Stimulated activated CD8-positive, alpha-beta memory T cell treated with anti-CD3 and anti-CD28 coated beads, Interleukin-7, amount 100 ng/mL, for 1 hour (primary cell): ENCODE results near the gene ADCY6.

Experiments used
- DNase-seq, 2 donors: peaks; one replicate each; pipeline ENCODE4 v3.0.0-alpha.2; 2020; ENCODE audit warnings: low read depth in 2 of 2

The ADCY6 gene

DNA sequence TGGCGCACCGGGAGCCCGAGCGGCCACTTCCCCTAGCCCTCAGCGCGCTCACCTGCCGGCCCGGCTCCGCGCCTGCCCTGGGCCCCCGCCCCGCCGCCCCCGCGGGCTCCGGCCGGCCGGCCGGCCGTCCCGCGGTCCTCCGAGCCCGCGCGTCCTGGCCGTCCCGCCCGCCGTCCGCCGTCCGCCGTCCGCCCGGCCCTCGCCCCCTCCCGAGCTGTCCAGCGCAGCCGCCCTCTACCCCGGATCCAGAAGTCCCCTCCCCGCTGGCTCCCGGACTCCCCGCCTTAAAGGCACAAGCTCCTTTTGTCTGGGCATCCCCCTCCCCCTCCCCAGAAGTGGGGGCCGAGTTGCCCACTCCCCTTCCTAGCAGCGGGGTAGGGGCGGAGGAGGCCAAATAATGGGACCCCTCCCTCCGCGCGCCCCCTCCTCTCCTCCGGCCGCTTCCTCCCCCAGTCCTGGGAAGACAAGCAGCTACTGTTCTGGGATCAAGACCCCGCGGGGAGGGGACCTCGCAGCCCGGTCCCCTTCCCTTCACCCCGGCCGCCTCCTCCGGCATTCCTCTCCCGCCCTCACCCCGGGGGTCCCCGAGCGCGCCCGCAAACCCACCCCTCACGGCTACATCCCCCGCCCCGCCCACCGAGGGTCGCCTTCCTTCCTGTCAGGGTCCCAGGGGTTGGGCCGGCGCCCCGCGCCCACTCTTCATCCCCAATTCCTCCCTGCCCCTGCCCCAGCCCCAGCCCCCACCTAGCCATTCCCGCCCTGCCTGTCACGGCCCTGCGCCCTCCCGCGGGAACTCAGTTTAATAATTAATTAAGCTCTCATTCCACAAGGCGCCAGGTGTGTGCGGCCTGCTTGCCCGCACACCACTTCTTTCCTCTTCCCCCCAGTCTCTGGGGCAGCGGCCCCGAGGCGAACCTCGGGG is at the start of gene ADCY6:
Gene ADCY6 (minus strand): TSS at position 236 of the 922 bp plus-strand sequence. CDS start 5,655 bp downstream, outside the sequence.
- DNase-seq = no peak

- no peak for DNase-seq
These were observed 49.2 kb upstream of the ADCY6 start for GRCh38 chr12:48838048-48838447.

DNA sequence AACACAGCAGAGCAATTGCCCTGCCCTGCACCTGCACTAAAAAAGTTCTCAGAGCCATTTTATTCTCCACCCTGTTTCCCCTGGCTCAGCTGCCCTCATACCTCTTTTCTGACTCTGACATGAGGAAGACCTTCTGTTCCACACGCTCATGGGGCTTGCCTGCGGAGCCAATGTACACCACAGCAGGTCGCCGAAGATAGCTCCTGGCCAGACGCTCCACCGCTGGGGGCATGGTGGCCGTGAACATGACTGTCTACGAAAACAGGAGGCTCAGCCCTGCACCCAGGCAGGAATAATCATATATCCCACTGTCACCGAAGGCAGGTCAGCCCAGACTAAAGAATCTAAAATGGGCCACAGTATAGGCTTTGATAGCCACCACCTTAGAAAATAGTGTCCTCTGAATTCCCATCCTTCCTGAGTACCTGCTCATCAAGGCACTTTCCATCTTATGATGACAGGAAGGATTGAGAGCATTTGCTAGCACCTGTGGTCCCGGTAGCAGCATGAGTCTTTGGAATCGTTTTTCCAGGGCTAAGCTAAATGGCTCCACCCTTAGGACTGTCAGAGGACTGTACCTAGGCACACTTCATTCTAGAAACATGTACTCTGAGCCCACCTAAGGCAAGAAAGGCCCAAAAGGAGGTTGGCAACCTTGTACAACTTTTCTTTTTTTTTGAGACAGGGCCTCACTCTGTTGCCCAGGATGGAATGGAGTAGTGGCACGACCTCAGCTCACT is 43.6 kb upstream of the ADCY6 start:
- DNase-seq = no peak

GRCh38 chr12:48831257-48831656 is 42.4 kb upstream of the ADCY6 start:
- DNase-seq = no peak

DNA sequence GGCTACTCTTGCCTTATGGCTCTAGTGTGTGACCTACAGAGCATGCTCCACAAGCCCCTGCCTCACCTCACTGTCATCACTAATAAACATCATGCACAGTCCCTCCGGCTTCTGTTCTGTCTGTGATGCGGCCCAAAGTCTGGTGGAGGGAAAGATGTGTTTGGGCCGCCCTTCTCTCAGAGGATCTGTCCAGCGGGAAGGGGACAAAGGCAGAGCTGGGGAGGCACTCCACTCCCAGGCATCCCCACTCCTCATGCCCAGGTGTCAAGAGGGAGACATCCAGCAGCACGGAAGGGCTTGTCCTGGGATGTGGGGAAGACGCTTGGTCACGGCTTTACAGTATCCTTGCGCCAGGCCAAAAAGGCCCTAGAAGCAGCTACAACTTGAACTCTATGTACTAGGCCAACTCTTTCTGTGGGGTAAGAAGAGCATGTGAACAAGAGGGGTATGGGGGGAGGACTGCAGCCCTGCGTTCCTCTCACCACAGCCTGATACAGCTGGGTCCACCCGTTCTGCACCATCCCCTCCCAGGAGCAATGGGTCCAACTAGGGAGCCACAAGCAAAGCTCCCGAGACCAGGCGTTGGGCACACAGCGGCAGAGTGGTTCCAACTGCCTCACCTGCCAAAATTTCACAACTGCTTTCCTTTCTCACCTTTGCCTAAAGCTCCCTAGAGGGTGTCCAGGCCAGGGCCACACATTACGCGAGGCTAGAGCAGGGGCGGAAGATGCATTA is 40.1 kb upstream of the ADCY6 start:
- DNase-seq = no peak

- no peak for DNase-seq
These were observed 39.4 kb upstream of the ADCY6 start for GRCh38 chr12:48828293-48828692.

DNA sequence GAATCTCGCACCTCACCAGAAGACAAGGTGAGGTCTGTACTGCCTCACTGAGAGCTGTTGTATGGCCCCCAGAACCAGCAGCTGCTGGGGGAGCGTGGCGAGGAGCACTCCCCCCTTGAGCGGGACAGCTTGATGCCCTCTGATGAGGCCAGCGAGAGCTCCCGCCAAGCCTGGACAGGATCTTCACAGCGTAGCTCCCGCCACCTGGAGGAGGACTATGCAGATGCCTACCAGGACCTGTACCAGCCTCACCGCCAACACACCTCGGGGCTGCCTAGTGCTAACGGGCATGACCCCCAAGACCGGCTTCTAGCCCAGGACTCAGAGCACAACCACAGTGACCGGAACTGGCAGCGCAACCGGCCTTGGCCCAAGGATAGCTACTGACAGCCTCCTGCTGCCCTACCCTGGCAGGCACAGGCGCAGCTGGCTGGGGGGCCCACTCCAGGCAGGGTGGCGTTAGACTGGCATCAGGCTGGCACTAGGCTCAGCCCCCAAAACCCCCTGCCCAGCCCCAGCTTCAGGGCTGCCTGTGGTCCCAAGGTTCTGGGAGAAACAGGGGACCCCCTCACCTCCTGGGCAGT is 38.7 kb upstream of the ADCY6 start:
- no peak for DNase-seq

DNA sequence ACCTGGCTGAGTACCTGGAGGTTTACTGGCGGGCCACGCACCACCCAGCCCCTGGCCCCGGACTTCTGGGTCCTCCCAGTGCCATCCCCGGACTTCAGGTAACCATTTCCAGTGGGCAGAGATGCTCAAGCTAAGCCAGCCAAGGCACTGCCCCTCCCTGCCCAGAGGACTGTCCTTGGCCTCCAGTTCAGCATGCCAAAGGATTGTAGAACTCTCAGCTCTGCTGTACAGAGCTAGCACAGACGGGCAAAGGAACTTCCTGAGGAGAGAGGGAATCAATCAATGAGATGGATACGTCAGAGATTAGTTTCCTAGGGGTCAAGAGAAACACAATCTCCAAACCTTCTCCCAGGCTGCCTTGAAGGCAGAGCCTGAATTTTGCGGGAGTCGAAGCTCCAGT is 38.1 kb upstream of the ADCY6 start:
- DNase-seq = no peak

DNA sequence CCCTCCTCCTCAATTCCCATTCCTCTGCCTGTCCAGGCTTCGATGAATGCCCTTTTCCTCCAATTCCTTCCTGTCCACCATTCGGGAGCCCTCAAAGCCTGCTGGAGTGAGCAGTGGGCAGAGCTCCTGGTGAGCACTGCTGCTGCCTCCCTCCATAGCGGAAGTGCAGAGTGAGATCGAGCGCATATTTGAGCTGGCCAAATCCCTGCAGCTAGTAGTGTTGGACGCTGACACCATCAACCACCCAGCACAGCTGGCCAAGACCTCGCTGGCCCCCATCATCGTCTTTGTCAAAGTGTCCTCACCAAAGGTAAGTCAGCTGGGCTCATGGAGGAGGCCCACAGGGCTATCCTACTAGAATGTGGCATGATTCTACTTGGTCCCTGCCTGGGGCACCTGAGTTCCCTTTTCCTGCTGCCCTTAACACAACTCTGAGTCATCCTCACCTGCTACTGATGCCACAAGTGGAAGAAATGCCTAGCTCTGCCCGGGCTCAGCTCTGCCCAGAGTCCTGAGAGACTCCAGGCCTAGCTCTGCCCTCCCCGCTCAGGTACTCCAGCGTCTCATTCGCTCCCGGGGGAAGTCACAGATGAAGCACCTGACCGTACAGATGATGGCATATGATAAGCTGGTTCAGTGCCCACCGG is 37.4 kb upstream of the ADCY6 start:
- DNase-seq = no peak

DNA sequence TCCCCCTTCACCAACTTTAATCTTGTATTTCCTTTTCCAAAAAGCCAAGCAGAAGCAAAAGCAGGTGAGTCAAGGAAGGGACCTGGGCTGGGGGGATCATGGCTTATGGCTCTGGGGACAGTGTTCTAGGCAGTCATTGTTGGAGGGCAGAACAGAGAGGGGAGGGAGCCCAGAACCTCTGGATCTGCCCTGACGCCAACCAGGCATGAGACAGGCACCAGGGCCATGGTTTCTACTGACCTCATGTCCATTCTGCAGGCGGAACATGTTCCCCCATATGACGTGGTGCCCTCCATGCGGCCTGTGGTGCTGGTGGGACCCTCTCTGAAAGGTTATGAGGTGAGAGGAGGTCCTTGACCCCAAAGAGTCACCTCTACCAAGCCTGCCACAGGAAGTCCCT is 36.0 kb upstream of the ADCY6 start:
- no peak for DNase-seq

- no peak for DNase-seq
These were observed 35.2 kb upstream of the ADCY6 start for GRCh38 chr12:48824112-48824511.

- no peak for DNase-seq
These were observed 34.4 kb upstream of the ADCY6 start for GRCh38 chr12:48823281-48823680.

- DNase-seq = no peak
These were observed 33.8 kb upstream of the ADCY6 start for GRCh38 chr12:48822711-48823110.

DNA sequence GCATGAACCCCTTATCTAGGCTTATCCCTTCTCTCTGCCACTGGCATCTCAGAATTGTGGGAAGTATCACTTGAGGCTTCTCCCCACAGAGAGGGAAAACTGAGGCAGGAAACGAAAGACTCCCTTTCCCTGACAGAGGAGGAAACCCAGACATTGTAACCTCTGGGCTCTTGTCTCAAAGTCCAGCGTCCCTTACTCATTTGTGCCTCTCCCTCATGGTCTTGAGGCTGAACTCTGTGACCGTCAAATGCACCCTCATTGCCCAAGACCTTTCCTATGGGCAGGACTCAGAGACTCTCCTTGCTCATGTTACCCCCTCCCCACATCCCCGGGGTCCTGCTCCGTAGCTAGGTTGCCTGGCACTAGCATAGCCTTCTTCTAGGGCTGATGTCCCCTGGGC is 33.2 kb upstream of the ADCY6 start:
- no peak for DNase-seq

DNA sequence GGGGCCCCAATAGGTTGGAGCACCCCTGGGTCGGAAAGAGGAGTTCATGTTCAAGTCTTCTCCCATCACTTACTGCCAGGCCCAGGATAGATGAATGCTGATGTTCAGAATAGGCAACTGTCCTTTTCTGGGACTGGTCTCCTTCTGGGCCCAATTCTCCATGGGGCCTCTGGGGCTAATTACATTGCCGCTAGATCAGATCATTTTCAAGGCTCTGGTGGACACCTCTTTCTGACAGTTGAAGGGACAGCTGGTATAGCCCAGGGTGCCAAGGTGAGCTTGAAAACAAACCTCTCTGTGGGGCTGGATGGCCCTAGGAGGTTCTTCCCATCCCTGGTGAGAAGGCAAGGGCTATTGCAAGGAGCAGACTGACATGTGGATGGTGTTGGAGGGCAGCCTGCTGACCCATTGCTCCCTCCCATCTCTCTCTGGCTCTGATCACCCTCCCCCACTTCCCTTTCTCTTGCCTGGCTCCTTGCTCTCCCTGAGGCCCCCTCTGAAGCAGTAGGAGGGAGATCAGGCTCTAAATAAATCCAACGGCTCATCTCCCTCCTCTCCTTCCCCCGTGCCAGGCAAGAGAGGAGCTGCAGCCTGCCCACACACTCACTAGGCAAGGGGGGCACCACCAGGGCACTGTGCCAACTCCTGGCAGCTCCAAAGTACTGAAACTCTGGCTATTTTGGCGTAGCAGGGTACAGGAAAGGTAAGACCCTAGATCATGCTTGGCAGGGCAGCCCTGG is 31.3 kb upstream of the ADCY6 start:
- no peak for DNase-seq

DNA sequence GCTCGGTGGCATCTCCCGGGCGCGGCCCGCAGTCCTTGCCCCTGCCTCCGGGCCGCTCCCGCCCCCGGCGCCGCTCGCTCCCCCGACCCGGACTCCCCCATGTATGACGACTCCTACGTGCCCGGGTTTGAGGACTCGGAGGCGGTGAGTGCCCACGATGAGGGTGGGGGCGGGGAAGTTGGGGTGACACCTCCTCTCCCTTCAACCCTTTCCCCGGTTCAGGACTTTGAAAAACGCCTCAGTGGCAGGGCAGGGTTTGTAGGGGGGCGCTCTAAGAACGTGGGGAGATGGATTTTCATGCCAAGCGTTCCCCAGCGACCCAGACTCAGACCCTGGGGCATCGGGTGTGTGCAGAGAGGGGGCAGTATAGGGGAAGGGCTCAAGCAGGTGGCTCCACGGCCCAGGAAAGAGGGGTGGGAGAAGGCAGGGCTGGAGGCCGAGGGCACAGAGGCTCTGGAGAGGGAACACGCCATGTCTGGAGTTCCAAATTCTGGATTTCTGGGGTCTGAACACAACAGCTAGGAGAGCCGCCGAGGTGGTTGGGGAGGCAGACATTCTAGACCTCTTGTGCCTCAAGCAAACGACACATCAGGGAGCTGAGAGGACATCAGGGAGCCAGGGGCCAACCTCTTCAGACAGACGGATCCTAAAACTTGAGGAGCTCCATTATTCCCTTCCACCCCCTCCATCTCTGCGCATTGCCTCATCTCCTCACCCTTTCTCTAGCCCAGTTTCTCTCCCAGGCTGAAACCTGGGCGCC is 30.1 kb upstream of the ADCY6 start:
- DNase-seq = no peak

GRCh38 chr12:48817873-48818830 is 29.3 kb upstream of the ADCY6 start, which contains the start of gene CACNB3:
TSS of gene CACNB3 (plus strand) at chr12:48818496. CDS start at chr12:48818930, 434 bp downstream.
- peak; percentile 42 to 64 for DNase-seq

- no peak for DNase-seq
These were observed 27.4 kb upstream of the ADCY6 start for GRCh38 chr12:48816143-48816854.
